ENCODE measurements around the gene S100A3.
A peak's percentile ranks its signal among the peaks of the same experiment; 100 is the strongest.
"Not testable (repeated sequence)": the region's sequence is repeated elsewhere in the genome, so short reads cannot be mapped to it uniquely, and the experiment has no call there.

Gene S100A3

GRCh38 chr1:153548722-153549688, at the start of gene S100A3:
Gene S100A3 (minus strand): TSS chr1:153549258. CDS start chr1:153548485, 773 bp downstream.
- DNase-seq = no peak

GRCh38 chr1:153598309-153599172, 49.5 kb upstream of the S100A3 start:
- DNase-seq = peak; percentile 90

- no peak for DNase-seq
Observed at GRCh38 chr1:153597206-153597605, 48.1 kb upstream of the S100A3 start.

- DNase-seq = no peak
Observed at GRCh38 chr1:153592748-153593147, 43.7 kb upstream of the S100A3 start.

- DNase-seq = no peak
Observed at GRCh38 chr1:153588482-153588881, 39.4 kb upstream of the S100A3 start.

- not testable (repeated sequence) for DNase-seq
Observed at GRCh38 chr1:153588033-153588432, 39.0 kb upstream of the S100A3 start.

GRCh38 chr1:153587314-153587713, 38.3 kb upstream of the S100A3 start:
- no peak for DNase-seq

- DNase-seq = no peak
Observed at GRCh38 chr1:153586347-153586746, 37.3 kb upstream of the S100A3 start.

- no peak for DNase-seq
Observed at GRCh38 chr1:153585006-153585405, 35.9 kb upstream of the S100A3 start.

- no peak for DNase-seq
Observed at GRCh38 chr1:153583976-153584375, 34.9 kb upstream of the S100A3 start.

- DNase-seq = not testable (repeated sequence)
Observed at GRCh38 chr1:153583514-153583913, 34.5 kb upstream of the S100A3 start.

GRCh38 chr1:153582836-153583235, 33.8 kb upstream of the S100A3 start:
- not testable (repeated sequence) for DNase-seq

- no peak for DNase-seq
Observed at GRCh38 chr1:153578936-153579335, 29.9 kb upstream of the S100A3 start.

GRCh38 chr1:153578490-153578889, 29.4 kb upstream of the S100A3 start:
- no peak for DNase-seq

- DNase-seq = no peak
Observed at GRCh38 chr1:153577624-153578051, 28.6 kb upstream of the S100A3 start.

- DNase-seq = no peak
Observed at GRCh38 chr1:153577138-153577537, 28.1 kb upstream of the S100A3 start.

GRCh38 chr1:153575497-153575896, 26.4 kb upstream of the S100A3 start:
- not testable (repeated sequence) for DNase-seq

- DNase-seq = not testable (repeated sequence)
Observed at GRCh38 chr1:153575081-153575491, 26.0 kb upstream of the S100A3 start.

GRCh38 chr1:153573351-153573750, 24.3 kb upstream of the S100A3 start:
- no peak for DNase-seq

- peak; percentile 34 for DNase-seq
Observed at GRCh38 chr1:153572569-153573015, 23.5 kb upstream of the S100A3 start.

GRCh38 chr1:153571706-153572105, 22.6 kb upstream of the S100A3 start:
- no peak for DNase-seq

- no peak for DNase-seq
Observed at GRCh38 chr1:153570874-153571273, 21.8 kb upstream of the S100A3 start.

- DNase-seq = no peak
Observed at GRCh38 chr1:153569465-153569864, 20.4 kb upstream of the S100A3 start.

All from DMS 273 treated with DMSO at 0.1 percent for 48 hours (cell line).